Breast epithelium (tissue), 4 donors: ENCODE measurements around the gene SELENOM. TPM values are rescaled to one million over a fixed set of nuclear protein-coding genes. Genes with fewer than 3 reads are reported as not detected.
"Not testable (repeated sequence)": the region's sequence is repeated elsewhere in the genome, so short reads cannot be mapped to it uniquely, and the experiment has no call there.

ENCODE experiments used
- DNase-seq, 2 donors: peaks; one replicate each; pipeline ENCODE4 v3.0.0-alpha.2; 2019; ENCODE audit warnings: low spot score in 2 of 2
- H3K27ac ChIP-seq, 2 donors: fragments of 200-600 bp; sonication (generic) in 1 of 2; one replicate each; pipeline ENCODE4 v1.5.1; 2016 to 2019; ENCODE audit warnings: mild to moderate bottlenecking in 1 of 2
- H3K27me3 ChIP-seq, 2 donors: fragments of 200-600 bp; sonication (generic) in 1 of 2; one replicate each; pipeline versions ENCODE4 v1.5.1 to v1.6.0; 2017 to 2019; ENCODE audit warnings: control low read depth in 1 of 2, mild to moderate bottlenecking in 1 of 2
- H3K36me3 ChIP-seq: fragments of 200-600 bp; one replicate; pipeline ENCODE4 v1.5.1; 2019
- H3K4me1 ChIP-seq, 2 donors: fragments of 200-600 bp; sonication (generic); one replicate each; pipeline ENCODE4 v1.5.1; 2016 to 2019; ENCODE audit warnings: control low read depth in 1 of 2
- H3K4me3 ChIP-seq, 3 donors: fragments of 200-600 bp; sonication (generic); 1 replicate in 2 of 3; 2 replicates in 1 of 3; pipeline ENCODE4 v1.5.1; 2016 to 2019; ENCODE audit warnings: mild to moderate bottlenecking in 3 of 3, moderate library complexity in 2 of 3
- H3K9me3 ChIP-seq, 2 donors: fragments of 200-600 bp; sonication (generic) in 1 of 2; one replicate each; pipeline ENCODE4 v1.5.1; 2016 to 2019; ENCODE audit warnings: control low read depth in 1 of 2
- CTCF ChIP-seq, 3 donors: fragments of 450-650 bp; IDR thresholded peaks; one replicate each; pipeline ENCODE4 v1.5.1; 2016 to 2017; ENCODE audit warnings: antibody characterized with exemption in 3 of 3, mild to moderate bottlenecking in 3 of 3, moderate library complexity in 3 of 3
- POLR2A ChIP-seq: fragments of 450-650 bp; IDR thresholded peaks from one replicate; pipeline ENCODE4 v1.6.1; 2016; ENCODE audit warnings: antibody characterized with exemption, mild to moderate bottlenecking, moderate library complexity
- POLR2AphosphoS5 ChIP-seq, 3 donors: sonication (generic); formaldehyde crosslinking; IDR thresholded peaks; one replicate each; pipeline ENCODE4 v1.6.1; 2017; ENCODE audit warnings: antibody characterized with exemption in 3 of 3
- intact Hi-C: fragments of 100-400 bp; cut with DNase I; formaldehyde crosslinking; loops from one replicate; pipeline ENCODE4 v1.15.1; 2023; ENCODE audit warnings: low total_unique reads
- total RNA-seq, 3 donors: library from RNA; depleted of rRNA; stranded (reverse); fragments of >200 nt; gene quantifications; one replicate each; pipeline ENCODE4 v1.1.0, GENCODE V29; 2016

The SELENOM gene
- total RNA-seq, 3 donors from 2014 or later: 297 to 485 (median 411) TPM

- Histone ChIP-seq H3K27me3 (no peaks in the 10 kb centered on the region), H3K4me1 (peaks cover 0 to 4% of the 10 kb centered on the region in 2 donors), H3K4me3 (no peak overlapping the region), H3K36me3 (peaks cover 7% of the 10 kb centered on the region), H3K9me3 (no peaks in the 10 kb centered on the region), H3K27ac (peak overlapping the region in 1 of 2 donors; percentile 78)
- intact Hi-C loops: no loop called here
- TF ChIP-seq POLR2AphosphoS5 (IDR thresholded peaks at IDR 0.05): no peak
- TF ChIP-seq POLR2A: no peak
- no peak for TF ChIP-seq CTCF (IDR thresholded peaks at IDR 0.05)
- no peak for DNase-seq
Observed at GRCh38 chr22:31099841-31100761, 7.3 kb downstream of the SELENOM start.

- no peak for DNase-seq
- no peak for TF ChIP-seq POLR2A
- no peak for TF ChIP-seq CTCF (IDR thresholded peaks at IDR 0.05)
- no peak for TF ChIP-seq POLR2AphosphoS5 (IDR thresholded peaks at IDR 0.05)
- Histone ChIP-seq H3K27ac (peak overlapping the region; percentile 36 to 78), H3K36me3 (peaks cover 7% of the 10 kb centered on the region), H3K9me3 (no peaks in the 10 kb centered on the region), H3K4me3 (no peak overlapping the region), H3K27me3 (no peaks in the 10 kb centered on the region), H3K4me1 (peaks cover 0 to 4% of the 10 kb centered on the region in 2 donors)
- intact Hi-C loops: no loop called here
Observed at GRCh38 chr22:31099386-31099785, 8.0 kb downstream of the SELENOM start.

- Histone ChIP-seq H3K27ac (peak overlapping the region; percentile 36 to 78), H3K4me1 (peaks cover 0 to 4% of the 10 kb centered on the region in 2 donors)
- intact Hi-C loops: no loop called here
Observed at GRCh38 chr22:31098632-31099110, 8.7 kb downstream of the SELENOM start.

GRCh38 chr22:31097941-31098631 lies 9.3 kb downstream of the SELENOM start:
- H3K4me3 ChIP-seq: no peak overlapping the region
- DNase-seq: no peak
- TF ChIP-seq CTCF (IDR thresholded peaks at IDR 0.05): no peak
- no peak for TF ChIP-seq POLR2AphosphoS5 (IDR thresholded peaks at IDR 0.05)
- no peak for TF ChIP-seq POLR2A
- intact Hi-C loops: no loop called here
- H3K36me3 ChIP-seq: peaks cover 7% of the 10 kb centered on the region
- H3K27me3 ChIP-seq: no peaks in the 10 kb centered on the region
- H3K4me1 ChIP-seq: peaks cover 0 to 4% of the 10 kb centered on the region in 2 donors
- peak overlapping the region; percentile 36 to 78 for H3K27ac ChIP-seq
- H3K9me3 ChIP-seq: no peaks in the 10 kb centered on the region

More at GRCh38 chr22:31098632-31099110, 8.7 kb downstream of the SELENOM start:
- TF ChIP-seq POLR2AphosphoS5 (IDR thresholded peaks at IDR 0.05) (no peak), CTCF (IDR thresholded peaks at IDR 0.05) (no peak), POLR2A (no peak)
- DNase-seq: no peak
- no peaks in the 10 kb centered on the region for H3K27me3 ChIP-seq
- H3K36me3 ChIP-seq: peaks cover 7% of the 10 kb centered on the region
- H3K4me3 ChIP-seq: no peak overlapping the region
- H3K9me3 ChIP-seq: no peaks in the 10 kb centered on the region

- H3K27me3 ChIP-seq, H3K9me3 ChIP-seq, DNase-seq, H3K36me3 ChIP-seq, intact Hi-C loops, H3K4me3 ChIP-seq, H3K4me1 ChIP-seq: not testable (repeated sequence)
- H3K27ac ChIP-seq: peak overlapping the region in 1 of 2 donors; percentile 32
Observed at GRCh38 chr22:31097539-31097938, 9.8 kb downstream of the SELENOM start.
